ENCODE results near the gene TTC4.

TTC4 gene

GRCh38 chr1:54679706-54680105 lies 36.0 kb upstream of the TTC4 start:
- no peak for TF ChIP-seq CTCF (IDR thresholded peaks at IDR 0.05; ENCODE audit: extremely low read depth, missing control alignments)
- DNase-seq (ENCODE audit: low spot score) = no peak

DNA sequence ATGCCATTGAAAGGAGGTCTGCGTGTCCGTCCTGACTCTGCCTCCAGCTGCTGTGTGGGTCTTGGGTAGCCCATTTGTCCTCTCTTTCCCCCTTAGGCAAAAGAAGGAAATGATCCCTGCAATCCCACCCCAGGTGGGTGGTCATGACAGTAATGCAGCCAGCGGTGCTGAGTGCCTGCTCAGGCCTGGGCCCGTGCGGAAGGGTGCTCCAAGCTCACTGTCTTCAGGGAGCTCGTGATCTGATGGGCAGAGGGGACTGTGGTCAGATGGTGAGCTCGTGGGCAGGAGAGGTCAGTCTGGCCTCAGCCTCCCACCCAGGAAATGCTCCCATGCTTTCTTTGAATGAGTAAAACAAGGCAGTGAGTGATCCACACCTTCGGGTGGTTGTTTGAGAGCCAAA lies 35.3 kb upstream of the TTC4 start:
- no peak for TF ChIP-seq CTCF (IDR thresholded peaks at IDR 0.05; ENCODE audit: extremely low read depth, missing control alignments)
- no peak for DNase-seq (ENCODE audit: low spot score)

DNA sequence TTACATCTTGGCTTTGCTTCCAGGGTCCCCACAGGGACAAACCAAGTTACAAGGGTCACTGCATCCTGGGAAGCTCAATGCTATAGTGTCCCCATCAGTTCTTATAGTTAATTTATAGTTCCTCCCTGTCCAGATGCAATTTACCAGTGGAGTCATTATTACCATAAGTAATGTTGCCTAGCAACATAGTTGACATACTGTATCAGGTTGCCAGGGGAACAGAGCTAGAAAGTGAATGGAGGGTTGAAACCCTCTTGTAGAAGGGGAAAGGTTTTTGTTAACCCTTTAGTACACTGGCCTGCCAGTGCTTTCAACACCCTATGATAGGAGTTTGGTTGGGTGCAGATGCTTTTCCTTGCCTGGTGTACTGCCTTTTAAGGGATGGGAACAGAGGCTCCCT lies 34.3 kb upstream of the TTC4 start:
- no peak for TF ChIP-seq CTCF (IDR thresholded peaks at IDR 0.05; ENCODE audit: extremely low read depth, missing control alignments)
- DNase-seq (ENCODE audit: low spot score) = no peak

DNA sequence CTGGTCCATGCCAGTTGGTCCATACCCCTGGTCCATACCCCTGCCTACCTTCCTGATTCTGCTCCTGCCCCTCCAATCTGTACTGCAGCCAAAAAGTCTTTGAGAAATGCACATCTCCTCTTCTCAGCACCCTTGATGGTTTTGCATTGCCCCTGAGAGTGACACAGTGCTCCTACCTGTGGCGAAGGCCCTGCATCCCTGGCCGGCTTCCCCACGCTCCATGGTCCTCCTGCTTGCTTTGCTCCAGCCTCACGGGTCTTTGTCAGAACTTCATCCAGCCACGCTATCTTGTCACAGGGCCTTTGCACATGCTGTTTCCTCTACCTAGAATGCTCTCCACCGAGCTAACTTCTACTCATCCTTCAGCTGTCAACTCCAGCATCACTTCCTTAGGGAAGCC lies 32.2 kb upstream of the TTC4 start:
- DNase-seq (ENCODE audit: low spot score) = no peak
- TF ChIP-seq CTCF (IDR thresholded peaks at IDR 0.05; ENCODE audit: extremely low read depth, missing control alignments) = no peak

DNA sequence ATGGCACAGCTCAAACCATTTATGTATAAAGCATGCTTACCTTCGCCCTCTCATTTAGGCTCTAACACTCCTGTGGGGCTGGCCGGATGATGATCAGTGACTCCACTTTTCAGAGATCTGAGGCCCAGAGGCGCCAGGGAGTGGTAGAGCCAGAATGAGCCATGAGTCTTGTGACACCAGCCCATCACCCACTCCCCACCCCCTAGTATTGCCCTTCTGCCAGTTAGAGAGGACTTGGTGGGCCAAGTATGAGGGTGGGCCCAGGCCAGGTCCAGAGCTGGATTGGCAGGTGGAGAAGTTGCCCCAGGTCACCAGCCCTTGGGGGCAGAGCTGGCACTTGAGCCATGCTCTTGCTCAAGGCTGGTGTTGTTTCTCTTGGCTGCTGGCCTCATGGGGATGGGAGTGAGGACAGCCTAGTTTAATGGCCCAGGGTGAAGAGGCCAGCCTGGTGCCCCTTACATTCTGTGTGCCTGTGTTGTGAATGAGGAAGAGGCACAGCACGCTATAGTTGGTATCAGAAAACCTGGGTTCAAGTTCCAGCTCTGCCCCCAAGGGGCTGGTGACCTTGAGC lies 30.2 kb upstream of the TTC4 start:
- DNase-seq (ENCODE audit: low spot score) = no peak
- TF ChIP-seq CTCF (IDR thresholded peaks at IDR 0.05; ENCODE audit: extremely low read depth, missing control alignments) = no peak

- no peak for TF ChIP-seq CTCF (IDR thresholded peaks at IDR 0.05; ENCODE audit: extremely low read depth, missing control alignments)
- no peak for DNase-seq (ENCODE audit: low spot score)
Observed at GRCh38 chr1:54686155-54686554, 29.5 kb upstream of the TTC4 start.

- no peak for DNase-seq (ENCODE audit: low spot score)
- no peak for TF ChIP-seq CTCF (IDR thresholded peaks at IDR 0.05; ENCODE audit: extremely low read depth, missing control alignments)
Observed at GRCh38 chr1:54694771-54695170, 20.9 kb upstream of the TTC4 start.

All from GM20000 (cell line).